Mucosa of rectum (tissue), 2 donors: ENCODE results near the gene ZNF160.
"Not testable (repeated sequence)": the region's sequence is repeated elsewhere in the genome, so short reads cannot be mapped to it uniquely, and the experiment has no call there.

Experiments used
- H3K27ac ChIP-seq, 2 donors: one replicate each; pipeline ENCODE4 v1.7.0; 2013; ENCODE audit warnings: inconsistent platforms in 2 of 2, low read depth in 2 of 2, low read length in 2 of 2
- H3K27me3 ChIP-seq, 2 donors: one replicate each; pipeline ENCODE4 v1.7.0; 2013; ENCODE audit warnings: low read length in 2 of 2; ENCODE audit not compliant: control insufficient read depth in 2 of 2, insufficient read depth in 2 of 2
- H3K36me3 ChIP-seq, 2 donors: one replicate each; pipeline ENCODE4 v1.7.0; 2013; ENCODE audit warnings: low read length in 2 of 2; ENCODE audit not compliant: control insufficient read depth in 2 of 2, insufficient read depth in 2 of 2
- H3K4me1 ChIP-seq, 2 donors: one replicate each; pipeline ENCODE4 v1.7.0; 2013; ENCODE audit warnings: low read length in 2 of 2, mild to moderate bottlenecking in 1 of 2; ENCODE audit not compliant: control insufficient read depth in 2 of 2, insufficient read depth in 2 of 2
- H3K4me3 ChIP-seq, 2 donors: one replicate each; pipeline ENCODE4 v1.7.0; 2013; ENCODE audit warnings: low read length in 2 of 2
- H3K9ac ChIP-seq, 2 donors: one replicate each; pipeline ENCODE4 v1.7.0; 2013; ENCODE audit warnings: low read length in 2 of 2, low read depth in 1 of 2, mild to moderate bottlenecking in 1 of 2
- H3K9me3 ChIP-seq, 2 donors: one replicate each; pipeline ENCODE4 v1.7.0; 2013; ENCODE audit warnings: low read length in 2 of 2; ENCODE audit not compliant: control insufficient read depth in 2 of 2
- donor health status: healthy.
- donor health status: Normal muscosa, but diverticular disease.

Gene ZNF160

DNA sequence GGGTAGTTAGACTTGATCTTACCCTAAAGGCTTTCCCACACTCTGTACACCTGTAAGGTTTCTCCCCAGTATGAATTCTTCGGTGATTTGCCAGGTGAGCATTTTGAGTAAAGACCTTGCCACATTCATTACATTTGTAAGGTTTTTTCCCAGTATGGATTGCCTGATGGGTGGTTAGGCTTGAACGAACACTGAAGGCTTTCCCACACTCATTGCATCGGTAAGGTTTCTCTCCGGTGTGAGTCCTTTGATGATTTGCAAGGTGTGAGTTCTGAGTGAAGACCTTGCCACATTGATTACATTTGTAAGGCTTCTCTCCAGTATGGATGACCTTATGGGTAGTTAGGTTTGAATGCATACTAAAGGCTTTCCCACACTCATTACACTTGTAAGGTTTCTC lies 35.0 kb downstream of the ZNF160 start:
- Histone ChIP-seq H3K4me3 (peak overlapping the region in 1 of 2 donors; percentile 21), H3K4me1 (no peaks in the 10 kb centered on the region), H3K9ac (no peak overlapping the region), H3K27me3 (no peaks in the 10 kb centered on the region), H3K9me3 (peaks cover 55 to 61% of the 10 kb centered on the region in 2 donors), H3K27ac (no peak overlapping the region), H3K36me3 (peaks cover 37 to 43% of the 10 kb centered on the region in 2 donors)

DNA sequence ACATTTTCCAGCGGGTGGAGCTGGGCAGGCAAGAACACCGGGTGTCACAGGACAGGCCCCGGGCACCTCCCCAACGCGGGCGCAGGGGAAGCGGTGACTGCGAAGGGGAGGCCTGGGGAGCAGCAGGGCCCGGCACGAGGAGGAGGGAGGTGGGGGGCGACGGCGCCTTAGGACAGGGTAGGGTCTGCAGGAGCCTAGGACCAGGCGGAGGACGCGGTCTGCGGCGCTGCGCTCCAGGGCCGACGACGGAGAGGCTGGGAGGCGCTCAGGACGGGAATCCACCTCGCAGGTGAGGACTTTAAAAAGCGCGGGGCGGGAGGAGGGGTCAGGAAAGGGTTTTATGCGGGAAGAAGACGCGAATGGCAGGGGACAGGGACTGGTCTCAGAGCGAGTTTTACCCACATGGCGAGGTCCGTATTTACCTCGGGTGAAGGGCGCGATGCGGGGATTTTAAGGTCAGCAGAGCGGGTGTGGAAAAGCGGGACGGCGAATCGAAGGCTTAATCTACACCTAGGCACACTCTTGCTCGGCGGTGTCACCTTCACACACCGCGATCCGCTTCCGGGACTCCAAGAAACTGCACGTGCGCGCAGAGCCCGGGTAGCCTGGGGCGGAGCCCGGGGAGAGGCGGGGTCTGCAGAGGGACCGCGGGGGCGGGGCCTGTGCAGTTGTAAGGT lies 45.2 kb downstream of the ZNF160 start:
- Histone ChIP-seq H3K9me3 (peaks cover 4 to 15% of the 10 kb centered on the region in 2 donors), H3K4me1 (no peaks in the 10 kb centered on the region), H3K36me3 (no peaks in the 10 kb centered on the region), H3K27ac (no peak overlapping the region), H3K27me3 (no peaks in the 10 kb centered on the region), H3K9ac (no peak overlapping the region), H3K4me3 (peak overlapping the region in 1 of 2 donors; percentile 26)

DNA sequence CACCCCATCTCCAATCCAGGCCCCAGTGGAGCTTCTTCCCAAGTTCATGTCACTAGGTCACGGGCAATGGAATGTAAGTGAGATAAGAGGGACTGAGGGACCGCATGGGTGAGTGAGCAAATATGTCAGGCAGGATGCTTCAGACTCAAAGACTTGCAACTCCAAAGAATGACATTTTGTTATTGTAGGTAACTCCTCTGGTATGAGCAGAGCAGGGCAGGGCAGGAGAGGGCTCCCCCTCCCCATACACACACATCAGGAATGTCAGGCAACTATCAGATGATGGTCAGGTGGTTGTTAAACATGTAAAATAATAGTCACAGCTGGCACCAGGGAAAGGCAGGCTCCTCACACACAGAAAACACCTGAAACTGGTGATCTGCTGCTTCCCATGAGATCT lies 48.1 kb downstream of the ZNF160 start:
- H3K9ac ChIP-seq = no peak overlapping the region
- peaks cover 0 to 2% of the 10 kb centered on the region in 2 donors for H3K9me3 ChIP-seq
- no peaks in the 10 kb centered on the region for H3K36me3 ChIP-seq
- no peak overlapping the region for H3K27ac ChIP-seq
- H3K4me1 ChIP-seq = no peaks in the 10 kb centered on the region
- no peaks in the 10 kb centered on the region for H3K27me3 ChIP-seq
- H3K4me3 ChIP-seq = no peak overlapping the region

DNA sequence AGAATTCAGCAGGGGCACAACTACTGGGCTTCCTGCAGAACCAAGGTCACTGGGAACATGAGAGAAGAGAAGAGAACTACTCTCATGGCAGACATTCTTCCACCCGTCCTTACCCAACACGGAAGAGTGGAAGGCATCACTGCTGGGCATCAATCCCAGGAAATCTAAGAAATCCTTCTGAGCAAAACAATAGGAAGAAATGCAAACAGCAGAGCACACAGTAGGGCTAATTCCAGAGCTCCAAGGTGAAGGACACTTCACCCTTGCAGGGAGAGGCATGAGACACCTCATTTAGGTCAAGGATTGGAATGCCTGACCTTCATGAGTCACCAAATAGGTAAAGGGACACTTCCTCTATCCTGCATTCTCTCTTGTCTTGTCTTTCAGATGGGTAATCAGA lies 55.8 kb downstream of the ZNF160 start:
- Histone ChIP-seq H3K4me1 (no peaks in the 10 kb centered on the region), H3K36me3 (no peaks in the 10 kb centered on the region), H3K27ac (no peak overlapping the region), H3K9me3 (peaks cover 2 to 8% of the 10 kb centered on the region in 2 donors), H3K4me3 (no peak overlapping the region), H3K27me3 (no peaks in the 10 kb centered on the region), H3K9ac (no peak overlapping the region)

DNA sequence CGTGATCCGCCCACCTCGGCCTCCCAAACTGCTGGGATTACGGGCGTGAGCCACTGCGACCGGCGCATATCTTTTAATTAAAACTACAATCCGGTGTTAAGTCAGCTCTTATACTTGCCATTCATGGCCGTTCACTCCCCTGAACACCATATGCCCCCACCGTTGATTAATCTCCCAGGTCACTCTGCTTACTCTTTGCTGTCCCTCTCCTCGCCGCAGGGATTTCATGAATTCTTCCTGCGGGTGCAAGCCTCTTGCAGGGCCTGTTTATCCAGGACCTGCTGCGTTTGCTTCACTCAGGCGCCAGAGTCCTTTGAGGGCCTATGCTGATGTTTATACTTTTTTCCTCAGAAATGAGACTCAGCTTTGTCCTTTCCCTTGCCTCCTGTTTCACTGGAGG lies 57.7 kb downstream of the ZNF160 start:
- Histone ChIP-seq H3K4me1 (no peaks in the 10 kb centered on the region), H3K36me3 (no peaks in the 10 kb centered on the region), H3K9me3 (peaks cover 2 to 8% of the 10 kb centered on the region in 2 donors), H3K27ac (no peak overlapping the region), H3K9ac (no peak overlapping the region), H3K4me3 (no peak overlapping the region), H3K27me3 (no peaks in the 10 kb centered on the region)

DNA sequence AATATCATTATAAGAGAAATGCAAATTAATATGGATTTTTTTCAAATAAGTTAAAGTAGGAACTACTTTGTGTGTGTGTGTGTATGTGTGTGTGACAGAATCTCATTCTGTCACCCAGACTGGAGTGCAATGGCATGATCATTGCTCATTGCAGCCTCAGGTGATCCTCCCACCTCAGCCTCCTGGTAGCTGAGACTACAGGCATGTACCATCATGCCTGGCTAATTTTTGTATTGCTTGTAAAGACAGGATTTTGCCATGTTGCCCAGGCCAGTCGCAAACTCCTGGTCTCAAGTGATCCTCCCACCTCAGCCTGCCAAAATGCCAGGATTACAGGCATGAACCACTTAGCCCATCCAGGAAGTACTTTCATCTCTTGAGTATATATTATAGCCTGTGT lies 61.9 kb downstream of the ZNF160 start:
- Histone ChIP-seq H3K36me3 (no peaks in the 10 kb centered on the region), H3K27me3 (no peaks in the 10 kb centered on the region), H3K9ac (no peak overlapping the region), H3K4me1 (no peaks in the 10 kb centered on the region), H3K9me3 (peaks cover 7 to 12% of the 10 kb centered on the region in 2 donors), H3K4me3 (no peak overlapping the region), H3K27ac (no peak overlapping the region)

DNA sequence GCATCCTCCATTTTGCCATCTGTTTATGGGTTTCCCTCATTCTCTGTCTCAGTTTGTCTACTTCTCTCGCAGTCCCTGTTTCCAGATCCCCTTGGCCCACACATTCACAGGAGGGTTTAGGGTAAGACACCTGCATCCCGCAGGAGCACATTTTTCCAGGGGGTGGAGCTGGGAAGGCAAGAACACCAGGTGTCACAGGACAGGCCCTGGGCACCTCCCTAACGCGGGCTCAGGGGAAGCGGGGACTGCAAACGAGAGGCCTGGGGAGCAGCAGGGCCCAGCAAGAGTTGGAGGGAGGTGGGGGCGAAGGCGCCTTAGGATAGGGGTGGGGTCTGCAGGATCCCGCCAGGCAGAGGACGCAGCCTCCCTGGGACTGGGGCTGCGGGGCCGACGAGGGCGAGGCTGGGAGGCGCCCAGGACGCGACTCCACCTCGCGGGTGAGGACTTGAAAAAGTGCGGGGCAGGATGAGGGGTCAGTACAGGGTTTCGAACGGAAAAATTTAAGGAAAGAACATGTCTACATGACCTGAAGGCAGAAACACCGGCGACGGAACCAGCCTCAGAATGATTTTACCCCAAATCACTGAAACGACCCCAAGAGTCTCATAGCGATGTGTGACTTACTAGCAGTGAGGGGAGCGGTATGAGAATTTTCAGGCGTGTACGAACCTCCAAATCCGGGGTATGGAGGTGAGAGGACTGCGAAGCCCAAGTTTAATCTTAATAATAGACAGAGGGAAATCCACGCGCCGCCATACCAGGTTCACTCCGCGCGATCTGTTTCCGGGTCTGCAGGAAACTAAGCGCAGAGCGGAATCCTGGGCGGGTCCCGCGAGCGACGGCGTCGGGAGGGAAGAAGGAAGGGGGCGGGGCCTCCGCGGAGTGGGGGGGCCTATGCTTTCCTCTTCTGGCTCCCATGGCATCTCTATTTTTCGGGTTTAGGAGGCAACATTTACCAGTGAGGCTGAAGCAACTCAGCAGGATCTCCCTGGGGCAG lies 65.8 kb downstream of the ZNF160 start:
- peaks cover 10 to 21% of the 10 kb centered on the region in 2 donors for H3K9me3 ChIP-seq
- H3K36me3 ChIP-seq = no peaks in the 10 kb centered on the region
- peak overlapping the region; percentile 5 to 59 for H3K4me3 ChIP-seq
- H3K27ac ChIP-seq = no peak overlapping the region
- H3K4me1 ChIP-seq = no peaks in the 10 kb centered on the region
- H3K9ac ChIP-seq = no peak overlapping the region
- no peaks in the 10 kb centered on the region for H3K27me3 ChIP-seq

DNA sequence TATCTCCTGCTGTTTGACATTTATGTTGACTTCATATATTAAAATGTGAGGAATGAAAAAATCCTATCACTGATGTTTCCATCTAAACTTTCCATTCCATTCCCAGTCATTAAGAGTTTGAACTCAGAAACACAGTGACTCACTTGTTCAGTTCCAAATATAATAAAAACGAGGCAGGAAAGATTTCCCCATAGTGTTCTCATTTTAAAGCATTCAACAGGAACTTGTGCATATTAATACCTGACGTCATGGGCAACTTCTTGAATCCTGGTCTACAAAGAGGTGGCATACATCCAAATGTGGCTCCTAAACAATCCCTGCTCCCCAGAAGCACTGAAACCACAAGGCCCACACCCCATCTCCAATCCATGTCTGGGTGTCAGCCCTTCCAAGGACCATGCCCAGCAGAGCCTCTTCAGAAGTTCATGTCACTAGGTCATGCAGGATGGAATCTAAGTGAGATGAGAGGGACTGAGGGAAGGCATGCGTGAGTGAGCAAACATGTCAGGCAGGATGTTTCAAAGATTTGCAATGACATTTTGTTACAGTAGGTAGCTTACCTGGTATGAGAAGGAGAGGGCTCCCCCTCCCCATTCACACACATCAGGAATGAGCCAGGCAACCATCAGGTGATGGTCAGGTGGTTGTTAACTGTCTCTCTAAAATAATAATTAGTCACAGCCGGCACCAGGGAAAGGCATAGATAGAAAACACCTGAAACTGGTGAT lies 68.1 kb downstream of the ZNF160 start:
- no peaks in the 10 kb centered on the region for H3K4me1 ChIP-seq
- no peak overlapping the region for H3K27ac ChIP-seq
- no peak overlapping the region for H3K4me3 ChIP-seq
- no peaks in the 10 kb centered on the region for H3K36me3 ChIP-seq
- peaks cover 7 to 24% of the 10 kb centered on the region in 2 donors for H3K9me3 ChIP-seq
- no peak overlapping the region for H3K9ac ChIP-seq
- H3K27me3 ChIP-seq = no peaks in the 10 kb centered on the region

DNA sequence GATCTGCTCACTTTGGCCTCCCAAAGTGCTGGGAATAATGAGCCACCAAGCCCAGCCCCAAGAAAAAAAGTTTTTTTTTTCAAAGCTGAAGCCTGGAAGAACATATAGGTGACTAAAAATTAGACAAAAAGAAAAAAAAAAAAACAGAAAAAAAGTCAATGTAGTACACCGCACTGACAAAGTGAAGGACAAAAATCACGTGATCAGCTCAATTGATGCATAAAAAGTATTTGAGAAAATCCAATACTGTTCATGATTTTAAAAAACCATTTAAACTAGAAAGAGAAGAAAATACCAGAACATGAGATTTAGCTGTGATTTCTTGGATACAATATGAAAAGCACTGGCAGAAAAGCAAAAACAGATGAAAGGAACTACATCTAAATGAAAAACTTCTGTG lies 69.2 kb downstream of the ZNF160 start:
- no peak overlapping the region for H3K27ac ChIP-seq
- no peak overlapping the region for H3K4me3 ChIP-seq
- peaks cover 7 to 22% of the 10 kb centered on the region in 2 donors for H3K9me3 ChIP-seq
- no peaks in the 10 kb centered on the region for H3K4me1 ChIP-seq
- no peaks in the 10 kb centered on the region for H3K27me3 ChIP-seq
- H3K36me3 ChIP-seq = no peaks in the 10 kb centered on the region
- no peak overlapping the region for H3K9ac ChIP-seq

DNA sequence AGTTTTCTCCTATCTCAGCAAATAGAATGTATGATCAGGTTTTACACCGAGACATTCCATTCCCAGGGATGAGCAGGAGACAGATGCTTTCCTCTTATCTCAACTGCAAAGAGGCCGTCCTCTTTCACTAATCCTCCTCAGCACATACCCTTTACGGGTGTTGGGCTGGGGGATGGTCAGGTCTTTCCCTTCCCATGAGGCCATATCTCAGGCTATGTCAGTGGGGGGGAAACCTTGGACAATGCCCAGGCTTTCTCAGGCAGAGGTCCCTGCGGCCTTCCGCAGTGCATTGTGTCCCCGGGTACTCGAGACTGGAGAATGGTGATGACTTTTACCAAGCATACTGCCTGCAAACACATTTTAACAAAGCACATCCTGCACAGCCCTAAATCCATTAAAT lies 74.9 kb downstream of the ZNF160 start:
- not testable (repeated sequence) for H3K4me3 ChIP-seq, H3K27ac ChIP-seq, H3K9ac ChIP-seq, H3K27me3 ChIP-seq, H3K4me1 ChIP-seq, H3K36me3 ChIP-seq
- H3K9me3 ChIP-seq = peaks cover 0 to 11% of the 10 kb centered on the region in 2 donors
